Hepatocyte (in vitro differentiated cells): ENCODE data around the gene DAB2. TPM values are rescaled to one million over a fixed set of nuclear protein-coding genes. Genes with fewer than 3 reads are reported as not detected.

Experiments
- DNase-seq: peaks from one replicate; pipeline ENCODE4 v3.0.0-alpha.2; 2016; ENCODE audit warnings: low spot score
- H2AFZ ChIP-seq: fragments of 200-600 bp; sonication (generic); 2 replicates; pipeline ENCODE4 v1.6.0; 2016; ENCODE audit warnings: antibody characterized with exemption, mild to moderate bottlenecking
- H3K27ac ChIP-seq: fragments of 200-600 bp; sonication (generic); 2 replicates; pipeline ENCODE4 v1.5.1; 2016; ENCODE audit warnings: mild to moderate bottlenecking
- H3K27me3 ChIP-seq: fragments of 200-600 bp; sonication (generic); 2 replicates; pipeline ENCODE4 v1.6.1; 2016
- H3K36me3 ChIP-seq: fragments of 200-600 bp; sonication (generic); replicated peaks from 2 replicates; pipeline ENCODE4 v1.5.1; 2016; ENCODE audit warnings: low read depth; ENCODE audit not compliant: insufficient read depth
- H3K4me1 ChIP-seq: fragments of 200-600 bp; sonication (generic); 2 replicates; pipeline ENCODE4 v1.5.1; 2016; ENCODE audit warnings: mild to moderate bottlenecking, moderate library complexity; ENCODE audit not compliant: insufficient read depth
- H3K4me2 ChIP-seq: fragments of 200-600 bp; sonication (generic); 2 replicates; pipeline ENCODE4 v1.6.0; 2016
- H3K4me3 ChIP-seq: fragments of 200-600 bp; sonication (generic); 2 replicates; pipeline ENCODE4 v1.5.1; 2016; ENCODE audit warnings: mild to moderate bottlenecking
- H3K79me2 ChIP-seq: fragments of 200-600 bp; sonication (generic); 2 replicates; pipeline ENCODE4 v1.6.0; 2017; ENCODE audit warnings: mild to moderate bottlenecking
- H3K9me2 ChIP-seq: fragments of 200-600 bp; sonication (generic); replicated peaks from 2 replicates; pipeline ENCODE4 v1.6.0; 2017; ENCODE audit warnings: mild to moderate bottlenecking; ENCODE audit not compliant: insufficient read depth
- H3K9me3 ChIP-seq: fragments of 200-600 bp; sonication (generic); 2 replicates; pipeline ENCODE4 v1.5.1; 2016; ENCODE audit warnings: low read depth, mild to moderate bottlenecking
- H4K20me1 ChIP-seq: fragments of 200-600 bp; sonication (generic); 2 replicates; pipeline ENCODE4 v1.6.0; 2016; ENCODE audit warnings: mild to moderate bottlenecking; ENCODE audit not compliant: insufficient read depth, poor library complexity, severe bottlenecking
- EZH2 ChIP-seq: fragments of 200-600 bp; sonication (generic); IDR thresholded peaks from 2 replicates; pipeline ENCODE4 v1.6.1; 2016; ENCODE audit warnings: antibody characterized with exemption, mild to moderate bottlenecking, borderline replicate concordance
- EZH2phosphoT487 ChIP-seq: fragments of 200-600 bp; sonication (generic); IDR thresholded peaks from one replicate; pipeline ENCODE4 v1.6.1; 2018; ENCODE audit warnings: antibody characterized with exemption, mild to moderate bottlenecking, low read depth, moderate library complexity; ENCODE audit not compliant: unreplicated experiment, severe bottlenecking
- WGBS: methylation state at CpG from one replicate; pipeline ENCODE4 v1.1.6; 2016; ENCODE audit warnings: low lambda C conversion rate; ENCODE audit errors: missing lambda C conversion rate; 5-methylcytosine and 5-hydroxymethylcytosine counted together
- polyA plus RNA-seq: library from polyadenylated mRNA; unstranded; fragments of >200 nt; fragmentation: Nextera tagmentation; extraction: Ambion mirVana; gene quantifications from 2 replicates; pipeline ENCODE4 v1.2.1, GENCODE V29; 2016
- total RNA-seq: library from RNA; depleted of rRNA; stranded (reverse); fragments of >200 nt; gene quantifications from 2 replicates; pipeline ENCODE4 v1.2.3, GENCODE V29; 2014
- TF ChIP-seq, protein P1 (sequence below): fragments of 200-600 bp; sonication (generic); IDR thresholded peaks from 2 replicates; pipeline ENCODE4 v1.5.1; 2016; ENCODE audit warnings: antibody characterized with exemption, mild to moderate bottlenecking; ENCODE audit not compliant: poor library complexity

The DAB2 gene
- total and polyA plus RNA-seq, 2 experiments from 2014 or later: 98.9 to 130 TPM

DNA sequence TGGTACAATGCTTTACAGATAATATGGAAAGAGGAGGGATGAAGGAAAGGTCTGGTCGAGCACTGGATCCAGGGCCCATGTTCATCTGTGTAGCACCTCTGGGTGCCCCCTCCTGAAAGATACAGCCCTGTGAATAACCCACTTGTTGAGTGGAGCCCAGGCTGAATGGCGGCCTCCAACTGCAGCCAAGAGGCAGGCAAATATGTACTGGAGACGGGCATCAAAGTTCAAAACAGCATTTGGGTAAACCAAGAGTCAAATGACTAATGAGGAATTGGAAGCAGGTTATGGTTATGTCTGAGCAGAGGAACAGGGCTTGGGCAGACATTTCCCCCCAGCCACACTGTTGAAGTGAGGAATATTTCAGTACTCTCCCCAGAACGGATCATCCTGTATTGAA lies 61.6 kb downstream of the DAB2 start:
- Histone ChIP-seq H3K27ac (no peak overlapping the region), H3K9me3 (no peaks in the 10 kb centered on the region), H3K4me2 (no peak overlapping the region), H3K27me3 (no peaks in the 10 kb centered on the region), H3K36me3 (no peaks in the 10 kb centered on the region), H3K79me2 (no peaks in the 10 kb centered on the region), H4K20me1 (no peaks in the 10 kb centered on the region), H2AFZ (no peak overlapping the region), H3K4me3 (no peak overlapping the region), H3K9me2 (no peaks in the 10 kb centered on the region), H3K4me1 (no peaks in the 10 kb centered on the region)
- 90% methylated on average over 4 of the region's 4 CpGs for WGBS
- DNase-seq: no peak
- TF ChIP-seq, protein P1, sequence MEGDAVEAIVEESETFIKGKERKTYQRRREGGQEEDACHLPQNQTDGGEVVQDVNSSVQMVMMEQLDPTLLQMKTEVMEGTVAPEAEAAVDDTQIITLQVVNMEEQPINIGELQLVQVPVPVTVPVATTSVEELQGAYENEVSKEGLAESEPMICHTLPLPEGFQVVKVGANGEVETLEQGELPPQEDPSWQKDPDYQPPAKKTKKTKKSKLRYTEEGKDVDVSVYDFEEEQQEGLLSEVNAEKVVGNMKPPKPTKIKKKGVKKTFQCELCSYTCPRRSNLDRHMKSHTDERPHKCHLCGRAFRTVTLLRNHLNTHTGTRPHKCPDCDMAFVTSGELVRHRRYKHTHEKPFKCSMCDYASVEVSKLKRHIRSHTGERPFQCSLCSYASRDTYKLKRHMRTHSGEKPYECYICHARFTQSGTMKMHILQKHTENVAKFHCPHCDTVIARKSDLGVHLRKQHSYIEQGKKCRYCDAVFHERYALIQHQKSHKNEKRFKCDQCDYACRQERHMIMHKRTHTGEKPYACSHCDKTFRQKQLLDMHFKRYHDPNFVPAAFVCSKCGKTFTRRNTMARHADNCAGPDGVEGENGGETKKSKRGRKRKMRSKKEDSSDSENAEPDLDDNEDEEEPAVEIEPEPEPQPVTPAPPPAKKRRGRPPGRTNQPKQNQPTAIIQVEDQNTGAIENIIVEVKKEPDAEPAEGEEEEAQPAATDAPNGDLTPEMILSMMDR: no peak
- TF ChIP-seq EZH2 (no peak), EZH2phosphoT487 (no peak)

- no peaks in the 10 kb centered on the region for H3K36me3 ChIP-seq
- H3K27ac ChIP-seq: no peak overlapping the region
- H3K4me2 ChIP-seq: no peak overlapping the region
- H3K9me3 ChIP-seq: no peaks in the 10 kb centered on the region
- TF ChIP-seq EZH2 (no peak), EZH2phosphoT487 (no peak)
- TF ChIP-seq, protein P1: no peak
- no peak for DNase-seq
- 96% methylated on average over 8 of the region's 8 CpGs for WGBS
- H3K9me2 ChIP-seq: no peaks in the 10 kb centered on the region
- H4K20me1 ChIP-seq: no peaks in the 10 kb centered on the region
- no peak overlapping the region for H3K4me3 ChIP-seq
- H3K27me3 ChIP-seq: no peaks in the 10 kb centered on the region
- H3K79me2 ChIP-seq: no peaks in the 10 kb centered on the region
- H3K4me1 ChIP-seq: no peaks in the 10 kb centered on the region
- H2AFZ ChIP-seq: no peak overlapping the region
These were observed 62.1 kb downstream of the DAB2 start for GRCh38 chr5:39362646-39363045.

GRCh38 chr5:39361306-39361705 lies 63.5 kb downstream of the DAB2 start:
- Histone ChIP-seq H3K36me3 (no peaks in the 10 kb centered on the region), H3K79me2 (no peaks in the 10 kb centered on the region), H3K9me3 (no peaks in the 10 kb centered on the region), H3K4me2 (no peak overlapping the region), H3K27me3 (no peaks in the 10 kb centered on the region), H3K9me2 (no peaks in the 10 kb centered on the region), H3K27ac (no peak overlapping the region), H3K4me1 (no peaks in the 10 kb centered on the region), H4K20me1 (no peaks in the 10 kb centered on the region), H2AFZ (no peak overlapping the region), H3K4me3 (no peak overlapping the region)
- WGBS: 86% methylated on average over 4 of the region's 4 CpGs
- no peak for TF ChIP-seq EZH2
- TF ChIP-seq, protein P1: no peak
- no peak for TF ChIP-seq EZH2phosphoT487
- DNase-seq: no peak
